Measurements from ENCODE around the gene LAPTM5.

GRCh38 chr1:30777904-30778153 is 20.3 kb upstream of the LAPTM5 start:
- TF ChIP-seq CTCF (IDR thresholded peaks at IDR 0.05 in 2 of 3, conservative IDR thresholded peaks at IDR 0.05 in 1 of 3; ENCODE audit: borderline replicate concordance in 1 of 3, insufficient read depth in 1 of 3, low read depth in 2 of 3, low read length in 2 of 3) (no peak), EZH2 (IDR thresholded peaks at IDR 0.05) (no peak), ATF3 (IDR thresholded peaks at IDR 0.05) (no peak), ZBTB33 (IDR thresholded peaks at IDR 0.05; ENCODE audit: extremely low read depth, insufficient replicate concordance, low read length) (no peak), RAD21 (IDR thresholded peaks at IDR 0.05; ENCODE audit: low read depth) (no peak), REST (IDR thresholded peaks at IDR 0.05; ENCODE audit: low read depth) (no peak), POLR2A (IDR thresholded peaks at IDR 0.05; ENCODE audit: borderline replicate concordance, extremely low read depth, insufficient read depth, insufficient read length) (no peak)

Measured in HCT116 (cell line).